ENCODE data around the gene HS3ST4. TPM values are rescaled to one million over a fixed set of nuclear protein-coding genes. Genes with fewer than 3 reads are reported as not detected.

Gene HS3ST4
- total RNA-seq, 2 experiments from 2014 or later, result not detected

- H3K36me3 Mint-ChIP-seq (ENCODE audit: low read depth), result no peaks in the 10 kb centered on the region
- peaks cover 9% of the 10 kb centered on the region for H3K4me1 Mint-ChIP-seq (ENCODE audit: low read depth)
- peaks cover 3% of the 10 kb centered on the region for H3K9me3 Mint-ChIP-seq
- intact Hi-C loops (cut with micrococcal nuclease), result no loop called here
- no peak overlapping the region for H3K27ac Mint-ChIP-seq
- H3K27me3 Mint-ChIP-seq, result peaks cover 6% of the 10 kb centered on the region
- no peak overlapping the region for H3K4me3 Mint-ChIP-seq
- POLR2A ChIA-PET, result no interaction called here
- no peak for TF ChIP-seq CTCF (IDR thresholded peaks at IDR 0.05)
- DNase-seq (no peak), ATAC-seq (no peak)
- CTCF ChIA-PET, result no interaction called here
These were observed 486.5 kb downstream of the HS3ST4 start for GRCh38 chr16:26178298-26178697.

- peaks cover 13% of the 10 kb centered on the region for H3K27me3 Mint-ChIP-seq
- no peak overlapping the region for H3K27ac Mint-ChIP-seq
- H3K9me3 Mint-ChIP-seq, result peaks cover 3% of the 10 kb centered on the region
- no peak overlapping the region for H3K4me3 Mint-ChIP-seq
- no peak for TF ChIP-seq CTCF (IDR thresholded peaks at IDR 0.05)
- no peak for ATAC-seq
- no peaks in the 10 kb centered on the region for H3K4me1 Mint-ChIP-seq (ENCODE audit: low read depth)
- ChIA-PET POLR2A (no interaction called here), CTCF (interaction anchor here (1.2 kb wide), 1 partner anchor 62 kb away, joined by 3 read pairs; no protein-coding TSS in a partner anchor)
- intact Hi-C loops (cut with micrococcal nuclease), result no loop called here
- no peak for DNase-seq
- H3K36me3 Mint-ChIP-seq (ENCODE audit: low read depth), result no peaks in the 10 kb centered on the region
These were observed 494.4 kb downstream of the HS3ST4 start for GRCh38 chr16:26186091-26186615.

Small RNA genes within 50 kb of the gene (microRNA-seq; reads per million reads assigned to microRNA genes)
- gene MIR548W (ENCODE audit: borderline microRNAs expressed, borderline replicate concordance), result not detected

All from activated CD8-positive, alpha-beta T cell treated with anti-CD3 and anti-CD28 coated beads for 36 hours (primary cell).